K562 (cell line): ENCODE measurements around the gene CENPC. TPM values are rescaled to one million over a fixed set of nuclear protein-coding genes. Genes with fewer than 3 reads are reported as not detected.

Experiments
- ARHGAP35 ChIP-seq: fragments of 450-650 bp; IDR thresholded peaks from 2 replicates; pipeline ENCODE4 v1.6.1; 2018; ENCODE audit not compliant: partially characterized antibody
- E2F4 ChIP-seq: sonication (generic); formaldehyde crosslinking; IDR thresholded peaks from 2 replicates; pipeline ENCODE4 v1.8.0; 2022; ENCODE audit warnings: mild to moderate bottlenecking, low read depth, missing genetic modification reagents
- EP300 ChIP-seq: IDR thresholded peaks from 2 replicates; pipeline ENCODE4 v1.6.1; 2012; ENCODE audit warnings: low read length, improper control_type of control experiment
- FOXJ3 ChIP-seq: sonication (generic); formaldehyde crosslinking; IDR thresholded peaks from 2 replicates; pipeline ENCODE4 v1.4.0; 2020; ENCODE audit warnings: mild to moderate bottlenecking, missing genetic modification reagents
- GTF2F1 ChIP-seq: IDR thresholded peaks from 2 replicates; pipeline ENCODE4 v1.6.1; 2011; ENCODE audit warnings: low read depth, low read length, improper control_type of control experiment
- HMGXB4 ChIP-seq: sonication (generic); formaldehyde crosslinking; IDR thresholded peaks from 2 replicates; pipeline ENCODE4 v1.8.1; 2023; ENCODE audit warnings: mild to moderate bottlenecking, missing genetic modification reagents
- NFYB ChIP-seq: IDR thresholded peaks from 2 replicates; pipeline ENCODE4 v1.6.1; 2011; ENCODE audit warnings: mild to moderate bottlenecking, moderate library complexity; ENCODE audit not compliant: insufficient read length; ENCODE audit errors: extremely low read depth
- PHF8 ChIP-seq: fragments of 200-600 bp; sonication (generic); IDR thresholded peaks from 2 replicates; pipeline ENCODE4 v1.6.1; 2012; ENCODE audit warnings: mixed run types, mild to moderate bottlenecking, inconsistent platforms, low read length, moderate library complexity, borderline replicate concordance
- RFX1 ChIP-seq: fragments of 450-650 bp; IDR thresholded peaks from 2 replicates; pipeline ENCODE4 v1.6.1; 2016; ENCODE audit warnings: mild to moderate bottlenecking, moderate library complexity
- RFX7 ChIP-seq: fragments of 250-450 bp; sonication (Bioruptor Pico); IDR thresholded peaks from 2 replicates; pipeline ENCODE4 v1.5.1; 2021; ENCODE audit warnings: mild to moderate bottlenecking
- RNF2 ChIP-seq: sonication (generic); IDR thresholded peaks from 2 replicates; pipeline ENCODE4 v1.6.1; 2016
- SLC30A9 ChIP-seq: fragments of 250-450 bp; sonication (Bioruptor Pico); IDR thresholded peaks from 2 replicates; pipeline ENCODE4 v1.8.0; 2022; ENCODE audit warnings: mild to moderate bottlenecking, moderate library complexity
- SMARCA4 ChIP-seq: fragments of 450-650 bp; IDR thresholded peaks from 2 replicates; pipeline ENCODE4 v1.6.1; 2016
- ZBTB9 ChIP-seq: fragments of 450-650 bp; formaldehyde crosslinking; IDR thresholded peaks from 2 replicates; pipeline ENCODE4 v1.4.0; 2020; ENCODE audit warnings: mild to moderate bottlenecking, moderate library complexity
- ZNF324 ChIP-seq: fragments of 250-450 bp; sonication (Bioruptor Pico); IDR thresholded peaks from 2 replicates; pipeline ENCODE4 v1.4.0; 2020; ENCODE audit warnings: mild to moderate bottlenecking
- polyA plus RNA-seq, 8 experiments: library from polyadenylated mRNA; depleted of rRNA in 4 of 8; stranded (reverse) in 5 of 8; unstranded in 3 of 8; fragments of >200 nt; fragmentation: Nextera tagmentation in 2 of 8; fragmentation: Illumina TruSeq in 1 of 8; extraction: Ambion mirVana in 2 of 8; extraction: Trizol in 1 of 8; gene quantifications; 2 replicates each; pipeline versions ENCODE4 v1.2.1 to v1.2.3, GENCODE V29; 2011 to 2014; ENCODE audit warnings: inconsistent platforms in 1 of 8, missing spikeins in 1 of 8
- total RNA-seq, 7 experiments: library from RNA; depleted of rRNA in 6 of 7; stranded (reverse); fragments of >200 nt in 6 of 7; fragmentation: Illumina TruSeq in 2 of 7; extraction: Trizol in 2 of 7; gene quantifications; 2 replicates each; pipeline versions ENCODE4 v1.2.1 to v1.2.3, GENCODE V29; 2011 to 2021; ENCODE audit warnings: low replicate concordance in 1 of 7
- TF ChIP-seq, protein P1 (sequence below): IDR thresholded peaks from 2 replicates; pipeline ENCODE4 v1.6.1; 2016; ENCODE audit warnings: missing genetic modification characterization, missing compliant biosample characterization
- TF ChIP-seq, protein P2 (sequence below), 2 experiments: fragments of 450-650 bp; IDR thresholded peaks; 2 replicates each; pipeline ENCODE4 v1.6.1; 2018; ENCODE audit warnings: mild to moderate bottlenecking in 2 of 2, low read depth in 1 of 2; ENCODE audit not compliant: partially characterized antibody in 2 of 2

Gene CENPC
- total and polyA plus RNA-seq, 9 of the 15 experiments (the other 6 are each of a cell fraction or from before 2014, with no cell fraction given), result 18.1 to 48.5 (median 30.8) TPM

- TF ChIP-seq ZBTB9 (CRISPR knock-in tag), result no peak
- no peak for TF ChIP-seq SLC30A9
- TF ChIP-seq RNF2, result peak; percentile 19; the same call in 1 of the 2 replicates
- TF ChIP-seq EP300, result peak; percentile 11; the same call in 1 of the 2 replicates
- 0 out of 2 replicates have a peak, but pooled peaks have one; percentile 29 for TF ChIP-seq HMGXB4 (CRISPR knock-in tag)
- TF ChIP-seq FOXJ3 (CRISPR knock-in tag), result no peak
- TF ChIP-seq SMARCA4, result no peak; the same call in 1 of the 2 replicates
- peak; percentile 69 for TF ChIP-seq ARHGAP35
- peak; percentile 84; the same call in 1 of the 2 replicates for TF ChIP-seq GTF2F1
- peak; percentile 67 for TF ChIP-seq NFYB
- peak; percentile 65; the same call in 1 of the 2 replicates for TF ChIP-seq E2F4 (CRISPR knock-in tag)
- TF ChIP-seq, protein P1, sequence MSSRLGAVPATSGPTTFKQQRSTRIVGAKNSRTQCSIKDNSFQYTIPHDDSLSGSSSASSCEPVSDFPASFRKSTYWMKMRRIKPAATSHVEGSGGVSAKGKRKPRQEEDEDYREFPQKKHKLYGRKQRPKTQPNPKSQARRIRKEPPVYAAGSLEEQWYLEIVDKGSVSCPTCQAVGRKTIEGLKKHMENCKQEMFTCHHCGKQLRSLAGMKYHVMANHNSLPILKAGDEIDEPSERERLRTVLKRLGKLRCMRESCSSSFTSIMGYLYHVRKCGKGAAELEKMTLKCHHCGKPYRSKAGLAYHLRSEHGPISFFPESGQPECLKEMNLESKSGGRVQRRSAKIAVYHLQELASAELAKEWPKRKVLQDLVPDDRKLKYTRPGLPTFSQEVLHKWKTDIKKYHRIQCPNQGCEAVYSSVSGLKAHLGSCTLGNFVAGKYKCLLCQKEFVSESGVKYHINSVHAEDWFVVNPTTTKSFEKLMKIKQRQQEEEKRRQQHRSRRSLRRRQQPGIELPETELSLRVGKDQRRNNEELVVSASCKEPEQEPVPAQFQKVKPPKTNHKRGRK, result no peak
- TF ChIP-seq, protein P2, sequence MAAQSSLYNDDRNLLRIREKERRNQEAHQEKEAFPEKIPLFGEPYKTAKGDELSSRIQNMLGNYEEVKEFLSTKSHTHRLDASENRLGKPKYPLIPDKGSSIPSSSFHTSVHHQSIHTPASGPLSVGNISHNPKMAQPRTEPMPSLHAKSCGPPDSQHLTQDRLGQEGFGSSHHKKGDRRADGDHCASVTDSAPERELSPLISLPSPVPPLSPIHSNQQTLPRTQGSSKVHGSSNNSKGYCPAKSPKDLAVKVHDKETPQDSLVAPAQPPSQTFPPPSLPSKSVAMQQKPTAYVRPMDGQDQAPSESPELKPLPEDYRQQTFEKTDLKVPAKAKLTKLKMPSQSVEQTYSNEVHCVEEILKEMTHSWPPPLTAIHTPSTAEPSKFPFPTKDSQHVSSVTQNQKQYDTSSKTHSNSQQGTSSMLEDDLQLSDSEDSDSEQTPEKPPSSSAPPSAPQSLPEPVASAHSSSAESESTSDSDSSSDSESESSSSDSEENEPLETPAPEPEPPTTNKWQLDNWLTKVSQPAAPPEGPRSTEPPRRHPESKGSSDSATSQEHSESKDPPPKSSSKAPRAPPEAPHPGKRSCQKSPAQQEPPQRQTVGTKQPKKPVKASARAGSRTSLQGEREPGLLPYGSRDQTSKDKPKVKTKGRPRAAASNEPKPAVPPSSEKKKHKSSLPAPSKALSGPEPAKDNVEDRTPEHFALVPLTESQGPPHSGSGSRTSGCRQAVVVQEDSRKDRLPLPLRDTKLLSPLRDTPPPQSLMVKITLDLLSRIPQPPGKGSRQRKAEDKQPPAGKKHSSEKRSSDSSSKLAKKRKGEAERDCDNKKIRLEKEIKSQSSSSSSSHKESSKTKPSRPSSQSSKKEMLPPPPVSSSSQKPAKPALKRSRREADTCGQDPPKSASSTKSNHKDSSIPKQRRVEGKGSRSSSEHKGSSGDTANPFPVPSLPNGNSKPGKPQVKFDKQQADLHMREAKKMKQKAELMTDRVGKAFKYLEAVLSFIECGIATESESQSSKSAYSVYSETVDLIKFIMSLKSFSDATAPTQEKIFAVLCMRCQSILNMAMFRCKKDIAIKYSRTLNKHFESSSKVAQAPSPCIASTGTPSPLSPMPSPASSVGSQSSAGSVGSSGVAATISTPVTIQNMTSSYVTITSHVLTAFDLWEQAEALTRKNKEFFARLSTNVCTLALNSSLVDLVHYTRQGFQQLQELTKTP (IDR thresholded peaks at IDR 0.05; ENCODE audit: low read depth in 1 of 2, partially characterized antibody in 2 of 2), result no peak
- TF ChIP-seq RFX7 (CRISPR knock-in tag), result no peak
- TF ChIP-seq ZNF324 (CRISPR knock-in tag), result no peak
- TF ChIP-seq PHF8, result peak; percentile 95
- TF ChIP-seq RFX1, result no peak
These were observed at the start of gene CENPC (continued) for GRCh38 chr4:67545199-67546003.
